Kidney epithelial cell (primary cell): ENCODE results near the gene HSBP1L1. TPM values are rescaled to one million over a fixed set of nuclear protein-coding genes. Genes with fewer than 3 reads are reported as not detected.
"Not testable (repeated sequence)": the region's sequence is repeated elsewhere in the genome, so short reads cannot be mapped to it uniquely, and the experiment has no call there.

Source experiments
- DNase-seq: peaks from one replicate; pipeline ENCODE4 v3.0.0-alpha.2; 2010; ENCODE audit warnings: low read depth
- H3K27me3 ChIP-seq: 2 replicates; pipeline ENCODE4 v1.6.0; 2011; ENCODE audit warnings: low read length; ENCODE audit not compliant: control insufficient read depth, insufficient read depth
- H3K36me3 ChIP-seq: 2 replicates; pipeline ENCODE4 v1.5.1; 2011; ENCODE audit warnings: low read length; ENCODE audit not compliant: control insufficient read depth, insufficient read depth
- H3K4me3 ChIP-seq: 2 replicates; pipeline ENCODE4 v1.5.1; 2011; ENCODE audit warnings: low read depth, mild to moderate bottlenecking, control low read depth, low read length
- total RNA-seq: library from RNA; depleted of rRNA; stranded (reverse); fragments of >200 nt; gene quantifications from 2 replicates; pipeline ENCODE4 v1.2.3, GENCODE V29; 2015
- TF ChIP-seq, protein P1 (sequence below): IDR thresholded peaks from 2 replicates; pipeline ENCODE4 v1.5.1; 2011; ENCODE audit warnings: mild to moderate bottlenecking, moderate library complexity, low read length, control low read depth, inconsistent platforms; ENCODE audit not compliant: insufficient read depth, poor library complexity, severe bottlenecking

Gene HSBP1L1
- total RNA-seq, 1 donor from 2014 or later = 26.4 TPM

DNA sequence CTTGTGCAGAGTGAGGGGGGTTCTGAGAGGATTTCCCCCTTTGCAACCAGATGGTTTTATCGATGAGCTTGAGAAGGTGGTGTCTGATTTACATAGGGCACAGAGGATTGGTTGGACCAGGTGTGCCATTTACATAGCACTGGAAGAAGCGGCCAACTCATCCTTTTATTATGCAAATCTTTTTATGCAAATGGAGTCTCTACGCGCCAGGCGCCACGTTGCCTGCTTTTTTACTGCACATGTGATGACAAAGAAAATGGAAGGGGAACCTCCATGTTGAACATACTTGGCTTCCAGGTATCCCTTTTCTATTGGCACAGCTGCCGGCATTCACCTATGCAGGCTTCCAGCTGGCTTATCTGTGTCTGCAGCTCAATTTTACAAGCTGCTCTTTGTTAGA lies 42.3 kb downstream of the HSBP1L1 start:
- Histone ChIP-seq H3K27me3 (no peaks in the 10 kb centered on the region), H3K4me3 (no peak overlapping the region), H3K36me3 (no peaks in the 10 kb centered on the region)
- TF ChIP-seq, protein P1, sequence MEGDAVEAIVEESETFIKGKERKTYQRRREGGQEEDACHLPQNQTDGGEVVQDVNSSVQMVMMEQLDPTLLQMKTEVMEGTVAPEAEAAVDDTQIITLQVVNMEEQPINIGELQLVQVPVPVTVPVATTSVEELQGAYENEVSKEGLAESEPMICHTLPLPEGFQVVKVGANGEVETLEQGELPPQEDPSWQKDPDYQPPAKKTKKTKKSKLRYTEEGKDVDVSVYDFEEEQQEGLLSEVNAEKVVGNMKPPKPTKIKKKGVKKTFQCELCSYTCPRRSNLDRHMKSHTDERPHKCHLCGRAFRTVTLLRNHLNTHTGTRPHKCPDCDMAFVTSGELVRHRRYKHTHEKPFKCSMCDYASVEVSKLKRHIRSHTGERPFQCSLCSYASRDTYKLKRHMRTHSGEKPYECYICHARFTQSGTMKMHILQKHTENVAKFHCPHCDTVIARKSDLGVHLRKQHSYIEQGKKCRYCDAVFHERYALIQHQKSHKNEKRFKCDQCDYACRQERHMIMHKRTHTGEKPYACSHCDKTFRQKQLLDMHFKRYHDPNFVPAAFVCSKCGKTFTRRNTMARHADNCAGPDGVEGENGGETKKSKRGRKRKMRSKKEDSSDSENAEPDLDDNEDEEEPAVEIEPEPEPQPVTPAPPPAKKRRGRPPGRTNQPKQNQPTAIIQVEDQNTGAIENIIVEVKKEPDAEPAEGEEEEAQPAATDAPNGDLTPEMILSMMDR = no peak
- no peak for DNase-seq

DNA sequence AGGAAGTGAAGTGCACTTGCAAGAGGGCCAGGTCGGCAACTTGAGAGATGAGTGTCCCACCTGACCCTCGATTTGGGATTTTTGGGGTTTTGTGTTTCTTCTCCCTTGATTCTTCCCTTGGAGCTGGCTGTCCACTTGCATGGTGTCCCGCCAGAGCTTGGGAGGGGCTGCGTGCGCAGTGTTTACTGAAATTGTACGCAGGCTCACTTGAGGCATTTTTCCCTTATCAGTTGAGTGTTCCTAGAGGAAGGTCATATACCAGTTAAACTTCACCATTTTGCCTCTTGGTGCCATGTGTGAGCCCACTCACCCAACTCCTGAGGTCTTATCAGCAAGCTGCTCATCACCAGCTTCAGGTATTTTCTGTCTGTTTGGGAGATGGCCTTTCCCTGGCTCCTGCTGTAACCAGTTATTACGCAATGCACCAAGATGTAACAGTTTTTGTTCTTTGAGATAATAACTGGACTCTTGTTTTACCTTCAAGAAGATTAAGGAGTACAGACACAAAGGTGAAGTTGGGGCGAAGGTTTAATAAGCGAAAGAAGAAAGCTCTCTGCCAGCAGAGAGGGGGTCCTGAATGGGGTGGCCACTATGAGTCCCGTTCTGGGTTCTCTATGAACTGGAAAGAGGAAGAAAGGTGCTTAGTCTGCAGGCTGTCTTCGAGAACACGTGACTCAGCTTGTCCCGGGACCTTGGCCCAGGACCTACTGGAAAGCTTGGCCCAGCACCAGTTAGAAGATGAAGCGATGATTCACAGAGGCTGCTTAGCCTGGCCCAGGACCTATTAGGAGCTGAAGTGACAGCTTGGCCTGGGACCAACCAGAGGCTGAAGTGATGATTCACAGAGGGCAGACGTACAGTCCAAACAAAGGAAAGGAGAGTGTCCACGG lies 45.5 kb downstream of the HSBP1L1 start:
- TF ChIP-seq, protein P1 = no peak
- Histone ChIP-seq H3K4me3 (no peak overlapping the region), H3K27me3 (no peaks in the 10 kb centered on the region), H3K36me3 (no peaks in the 10 kb centered on the region)
- DNase-seq = no peak

DNA sequence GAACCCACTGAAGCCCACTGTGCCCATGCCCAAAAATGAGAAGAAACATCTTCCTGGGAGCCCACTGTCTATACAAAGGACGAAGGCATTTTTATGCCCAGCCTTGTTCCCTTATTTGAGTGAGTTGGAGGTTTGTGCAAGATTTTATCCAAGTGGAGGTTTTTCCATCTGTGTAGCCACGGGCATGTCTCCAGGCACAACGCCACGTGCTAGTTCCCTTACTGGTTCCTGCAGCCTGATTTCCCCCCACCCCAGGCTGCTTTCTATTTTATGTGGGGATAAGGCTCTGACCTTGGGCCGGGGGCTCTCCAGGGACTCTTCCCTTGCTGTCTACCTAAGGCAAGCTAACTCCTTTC lies 46.1 kb downstream of the HSBP1L1 start:
- no peak for DNase-seq
- no peaks in the 10 kb centered on the region for H3K36me3 ChIP-seq
- no peak overlapping the region for H3K4me3 ChIP-seq
- H3K27me3 ChIP-seq = no peaks in the 10 kb centered on the region
- TF ChIP-seq, protein P1 = no peak

DNA sequence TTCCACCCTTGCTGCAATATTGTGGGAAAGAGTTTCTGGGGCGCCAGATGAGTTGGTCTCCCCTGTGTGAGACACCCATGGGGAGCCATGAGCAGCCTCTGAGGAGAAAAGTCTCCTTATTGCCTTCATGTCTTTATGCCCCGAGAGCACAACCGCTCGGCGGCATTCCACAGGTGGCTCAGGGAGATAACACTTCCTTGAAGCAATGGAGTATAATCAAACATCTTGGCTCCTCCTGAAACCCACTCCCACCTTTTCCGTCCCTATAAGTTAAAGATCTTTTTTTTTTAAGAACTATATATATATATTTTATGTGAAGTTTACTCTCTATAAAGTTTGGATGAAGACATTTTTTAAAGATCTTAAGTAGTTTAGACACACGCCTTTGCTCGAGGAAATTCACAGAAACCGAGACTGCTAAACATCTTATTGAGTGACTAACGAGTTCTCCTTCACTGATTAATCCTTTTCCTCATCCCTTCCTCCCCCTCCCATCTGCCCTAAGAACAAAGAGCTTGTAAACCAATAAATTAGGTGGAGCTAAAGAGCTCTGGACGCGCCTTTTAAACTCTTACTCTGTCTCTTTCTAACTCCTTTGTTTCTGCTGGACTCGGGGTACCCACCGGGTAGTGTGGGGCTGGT lies 47.2 kb downstream of the HSBP1L1 start:
- not testable (repeated sequence) for DNase-seq, H3K36me3 ChIP-seq, H3K4me3 ChIP-seq, H3K27me3 ChIP-seq

DNA sequence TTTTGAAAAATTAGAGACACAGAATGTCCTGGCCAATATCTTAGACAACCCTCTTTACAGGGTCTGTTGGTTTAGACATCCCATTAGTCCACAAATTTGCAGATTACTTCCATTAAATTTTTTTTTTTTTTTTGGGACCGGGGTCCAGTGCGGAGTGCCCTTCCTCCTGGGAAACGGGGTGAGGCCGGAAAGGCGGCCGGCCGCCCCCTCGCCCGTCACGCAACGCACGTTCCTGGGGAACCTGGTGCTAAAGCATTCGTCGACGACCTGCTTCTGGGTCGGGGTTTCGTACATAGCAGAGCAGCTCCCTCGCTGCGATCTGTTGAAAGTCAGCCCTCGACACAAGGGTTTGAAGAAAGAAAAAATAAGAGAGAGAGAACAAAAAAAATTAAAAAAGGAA lies 48.3 kb downstream of the HSBP1L1 start:
- no peak overlapping the region for H3K4me3 ChIP-seq
- TF ChIP-seq, protein P1 = no peak
- DNase-seq = no peak
- no peaks in the 10 kb centered on the region for H3K27me3 ChIP-seq
- H3K36me3 ChIP-seq = no peaks in the 10 kb centered on the region

Other genes starting within 250 kb of the HSBP1L1 start
- not detected in 2 replicates for gene KCNG2, start 166.7 kb upstream of the HSBP1L1 start, total RNA-seq
- gene SLC66A2, start 13.0 kb upstream of the HSBP1L1 start, total RNA-seq = 30.5 and 36.3 TPM in 2 replicates
- gene TXNL4A, start 23.9 kb downstream of the HSBP1L1 start, total RNA-seq = 75.4 and 79.6 TPM in 2 replicates
- gene RBFA, start 69.8 kb downstream of the HSBP1L1 start, total RNA-seq = 30.6 and 33.0 TPM in 2 replicates
- 21.8 and 28.1 TPM in 2 replicates for gene ADNP2, start 144.6 kb downstream of the HSBP1L1 start, total RNA-seq